ENCODE data around the gene TUBA4B.
"Not testable (repeated sequence)": the region's sequence is repeated elsewhere in the genome, so short reads cannot be mapped to it uniquely, and the experiment has no call there.

TUBA4B gene

DNA sequence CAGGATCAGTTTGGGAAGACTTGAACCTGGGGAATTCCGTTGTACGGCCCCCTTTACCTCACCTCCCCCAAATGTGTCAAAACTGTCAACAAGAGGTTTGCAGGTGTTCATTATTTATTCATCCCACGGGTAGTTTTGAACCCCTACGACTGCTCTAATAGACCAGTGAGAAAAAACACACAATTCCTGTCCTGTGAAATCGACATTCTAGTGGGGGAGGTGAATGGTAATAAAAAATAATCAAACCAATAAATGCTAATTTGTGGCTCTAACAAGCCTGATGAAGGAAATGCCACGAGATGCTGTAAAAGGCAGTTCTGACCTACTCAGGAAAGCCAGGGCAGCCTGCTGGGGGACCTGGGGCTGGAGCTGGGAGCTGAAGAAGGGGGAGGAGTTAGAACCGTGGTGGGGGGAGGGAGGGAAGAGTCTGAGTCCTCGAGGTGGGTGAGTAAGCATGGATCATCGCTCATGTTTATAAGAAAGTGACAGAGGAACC lies 25.7 kb downstream of the TUBA4B start:
- no peak for DNase-seq

DNA sequence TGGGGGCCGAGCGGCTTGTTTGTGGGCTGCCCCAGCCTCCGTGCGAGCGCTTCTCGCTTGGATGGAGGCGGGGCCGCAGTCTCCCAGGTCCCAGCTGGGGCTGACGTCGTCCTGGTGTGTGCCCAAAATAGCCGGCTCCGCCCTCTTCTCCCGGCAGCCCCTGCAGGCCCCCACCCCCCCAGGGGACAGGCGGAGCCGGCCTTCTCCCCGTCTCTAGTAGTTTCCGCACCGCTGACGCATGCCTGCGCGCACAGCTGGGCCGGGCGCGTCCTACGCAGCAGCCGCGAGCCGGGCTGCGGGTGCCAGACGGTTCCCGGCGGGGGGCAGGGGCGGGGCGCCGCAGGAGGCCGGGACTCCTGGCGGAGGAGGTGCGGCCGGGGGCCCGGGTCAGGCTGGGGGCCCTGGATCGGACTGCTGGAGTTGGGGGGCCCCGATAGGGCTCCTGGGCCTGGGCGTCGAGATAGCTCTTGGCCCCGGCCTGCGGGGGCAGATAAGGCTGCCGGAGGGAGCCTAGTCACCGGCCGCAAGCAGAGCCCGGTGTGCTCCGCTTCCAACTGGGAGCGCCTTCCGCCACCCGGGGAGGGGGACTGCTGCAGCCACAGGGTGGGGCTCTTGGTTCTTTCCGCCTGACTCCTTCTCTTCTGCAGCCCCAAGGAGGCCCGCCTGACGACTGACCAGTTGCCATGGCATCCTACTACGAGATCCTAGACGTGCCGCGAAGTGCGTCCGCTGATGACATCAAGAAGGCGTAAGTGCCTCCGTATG lies 26.3 kb downstream of the TUBA4B start, which contains the start of gene DNAJB2:
DNAJB2 (plus strand) TSS at position 216 of the 765 bp plus-strand sequence; CDS start at position 684, 468 bp downstream.
- DNase-seq, result peak; percentile 96

DNA sequence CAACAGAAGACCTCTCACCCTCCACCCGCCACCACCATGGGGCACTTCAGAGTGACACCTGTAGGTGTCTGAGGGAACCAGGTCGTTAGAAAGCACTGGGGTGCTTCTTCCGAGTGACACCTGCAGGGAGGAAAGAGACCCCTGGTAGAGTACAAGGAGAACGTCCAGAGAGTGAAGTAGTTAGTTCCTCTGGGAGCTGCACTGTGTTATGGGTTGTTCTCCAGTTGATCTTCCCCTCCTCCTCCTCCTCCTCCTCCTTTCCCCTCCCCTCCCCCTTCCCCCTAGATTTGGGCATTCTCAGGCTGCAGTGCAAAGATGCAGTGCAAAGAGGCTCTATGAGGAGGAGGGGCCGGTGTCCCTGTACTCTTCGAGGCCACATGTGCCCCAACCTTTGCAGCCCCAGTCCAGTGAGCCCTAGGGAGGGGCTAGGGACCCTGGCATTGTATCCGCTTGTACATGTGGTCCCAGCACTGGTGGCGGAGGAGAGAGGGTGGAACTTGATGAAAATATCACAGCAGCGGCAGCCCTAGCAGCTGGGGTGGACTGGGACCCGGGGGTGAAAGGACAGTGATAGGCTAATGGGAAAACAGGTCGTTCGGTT lies 27.0 kb downstream of the TUBA4B start:
- DNase-seq, result no peak

DNA sequence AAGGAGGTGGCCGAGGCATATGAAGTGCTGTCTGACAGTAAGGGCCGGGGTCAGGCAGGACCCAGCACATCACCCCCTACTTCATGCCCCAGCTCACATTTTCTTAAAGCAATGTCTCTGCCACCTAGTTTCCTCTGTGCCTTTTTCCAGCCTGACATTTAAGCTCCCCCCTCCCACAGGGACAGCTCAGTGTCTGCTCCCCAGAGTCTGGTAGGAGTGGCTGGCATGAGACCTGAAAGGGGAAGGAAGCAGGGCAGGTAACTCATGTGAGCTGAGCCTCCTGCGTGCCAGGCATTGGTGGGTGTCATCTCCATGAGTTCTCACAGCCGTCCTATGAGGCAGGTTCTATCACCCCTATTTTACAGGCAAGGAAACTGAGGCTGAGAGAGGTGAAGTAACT lies 27.6 kb downstream of the TUBA4B start:
- DNase-seq, result no peak

DNA sequence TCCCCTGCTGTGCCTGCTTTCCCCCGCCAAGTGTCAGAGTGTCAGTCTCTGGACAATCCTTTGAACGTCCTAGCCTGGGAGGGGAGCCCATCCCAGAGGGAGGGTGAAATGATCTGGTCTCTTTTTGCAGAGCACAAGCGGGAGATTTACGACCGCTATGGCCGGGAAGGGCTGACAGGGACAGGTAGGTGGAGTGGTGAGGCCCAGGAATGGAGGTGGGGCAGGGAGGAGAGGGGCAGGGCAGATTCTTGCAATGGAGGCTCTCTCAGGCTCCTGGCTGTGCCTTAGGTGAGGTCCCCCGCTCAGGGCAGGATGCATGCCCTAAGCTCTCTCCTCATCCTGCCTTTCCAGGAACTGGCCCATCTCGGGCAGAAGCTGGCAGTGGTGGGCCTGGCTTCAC lies 28.5 kb downstream of the TUBA4B start:
- DNase-seq, result no peak

DNA sequence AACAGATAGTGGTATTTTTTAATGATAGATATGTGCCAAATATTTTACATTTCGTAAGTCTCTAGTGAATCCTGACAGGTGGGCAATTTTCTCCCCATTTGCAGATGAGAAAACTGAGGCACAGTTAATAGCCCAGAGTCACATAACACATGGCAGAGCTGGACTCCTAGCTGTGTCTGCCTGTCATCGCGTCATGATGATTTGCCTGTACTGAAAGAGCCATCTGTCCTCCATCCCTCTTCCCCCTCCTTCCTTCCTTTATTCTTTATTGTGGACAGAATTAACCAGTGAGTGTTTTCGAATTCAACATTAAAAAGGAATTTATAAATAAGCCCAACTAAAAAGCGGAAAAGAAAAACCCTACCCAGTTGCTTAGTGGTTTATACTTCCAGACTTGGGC lies 29.3 kb downstream of the TUBA4B start:
- DNase-seq, result no peak

DNA sequence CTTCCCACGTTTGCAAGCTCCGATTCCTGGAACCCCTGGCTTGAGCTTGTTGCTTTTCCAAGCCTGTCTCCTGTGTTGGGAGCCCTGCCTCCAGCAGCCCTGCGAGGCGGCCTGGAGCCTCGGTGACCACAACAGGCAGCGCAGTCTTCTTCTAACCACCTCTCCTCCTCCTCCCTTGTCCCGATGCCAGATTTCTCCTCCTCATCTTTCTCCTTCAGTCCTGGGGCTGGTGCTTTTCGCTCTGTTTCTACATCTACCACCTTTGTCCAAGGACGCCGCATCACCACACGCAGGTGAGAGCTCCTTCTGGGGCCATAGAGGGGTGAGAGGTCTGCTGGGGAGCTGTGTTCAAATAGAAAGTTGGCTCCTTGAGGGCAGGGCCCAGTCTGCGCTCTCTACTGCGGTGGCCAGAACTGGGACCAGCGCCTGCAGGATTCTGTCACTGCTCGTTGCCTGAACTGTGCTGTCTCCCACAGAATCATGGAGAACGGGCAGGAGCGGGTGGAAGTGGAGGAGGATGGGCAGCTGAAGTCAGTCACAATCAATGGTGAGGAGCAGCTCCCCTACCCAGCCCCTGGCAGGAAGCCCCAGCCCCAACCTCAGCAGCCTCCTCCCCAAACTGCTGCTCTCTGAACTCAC lies 30.0 kb downstream of the TUBA4B start:
- DNase-seq, result no peak

DNA sequence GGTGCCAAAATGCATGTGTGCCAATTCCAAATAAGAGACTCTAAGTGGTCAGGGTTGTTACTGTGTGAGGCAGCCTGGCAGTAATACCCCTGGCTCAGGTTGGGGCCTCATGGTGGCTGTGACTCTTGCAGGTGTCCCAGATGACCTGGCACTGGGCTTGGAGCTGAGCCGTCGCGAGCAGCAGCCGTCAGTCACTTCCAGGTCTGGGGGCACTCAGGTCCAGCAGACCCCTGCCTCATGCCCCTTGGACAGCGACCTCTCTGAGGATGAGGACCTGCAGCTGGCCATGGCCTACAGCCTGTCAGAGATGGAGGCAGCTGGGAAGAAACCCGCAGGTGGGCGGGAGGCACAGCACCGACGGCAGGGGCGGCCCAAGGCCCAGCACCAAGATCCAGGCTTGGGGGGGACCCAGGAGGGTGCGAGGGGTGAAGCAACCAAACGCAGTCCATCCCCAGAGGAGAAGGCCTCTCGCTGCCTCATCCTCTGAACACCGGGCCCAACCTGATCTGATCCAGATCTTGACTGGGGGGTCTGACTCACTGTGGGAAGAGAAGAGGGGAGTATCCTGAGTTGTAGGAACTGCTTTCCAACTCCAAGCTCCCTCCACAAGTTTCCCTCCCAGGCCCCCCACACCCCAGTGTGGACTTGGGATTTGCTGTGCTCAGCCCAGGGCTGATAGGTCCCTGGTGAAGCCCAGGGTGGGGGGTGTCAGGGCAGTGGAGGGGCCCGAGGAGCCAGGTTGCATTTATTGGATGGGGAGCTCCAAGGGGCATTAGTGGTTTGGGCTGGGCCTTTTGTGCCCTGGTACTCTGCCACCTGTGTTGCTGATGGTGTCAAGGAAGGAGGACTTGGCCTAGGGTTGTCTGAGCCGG lies 31.7 kb downstream of the TUBA4B start:
- DNase-seq, result no peak

DNA sequence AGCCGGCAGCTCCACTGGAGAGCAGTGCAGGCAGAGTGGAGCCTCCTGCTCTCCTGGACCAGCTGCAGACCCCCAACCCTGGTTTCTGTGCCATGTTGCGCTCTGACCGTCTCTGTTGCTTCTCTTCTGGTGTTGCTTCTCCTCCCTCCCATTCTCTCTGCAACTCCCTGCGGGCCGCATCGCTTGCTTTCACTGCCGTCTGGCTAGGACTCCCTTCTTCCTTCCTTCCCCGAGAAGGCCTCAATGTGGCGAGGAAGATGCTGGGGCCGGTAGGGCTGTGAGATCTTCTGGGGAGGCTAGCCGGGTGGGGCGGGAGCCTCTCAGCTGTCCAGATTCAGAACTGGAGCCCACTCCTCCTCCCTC lies 32.3 kb downstream of the TUBA4B start:
- DNase-seq, result no peak

DNA sequence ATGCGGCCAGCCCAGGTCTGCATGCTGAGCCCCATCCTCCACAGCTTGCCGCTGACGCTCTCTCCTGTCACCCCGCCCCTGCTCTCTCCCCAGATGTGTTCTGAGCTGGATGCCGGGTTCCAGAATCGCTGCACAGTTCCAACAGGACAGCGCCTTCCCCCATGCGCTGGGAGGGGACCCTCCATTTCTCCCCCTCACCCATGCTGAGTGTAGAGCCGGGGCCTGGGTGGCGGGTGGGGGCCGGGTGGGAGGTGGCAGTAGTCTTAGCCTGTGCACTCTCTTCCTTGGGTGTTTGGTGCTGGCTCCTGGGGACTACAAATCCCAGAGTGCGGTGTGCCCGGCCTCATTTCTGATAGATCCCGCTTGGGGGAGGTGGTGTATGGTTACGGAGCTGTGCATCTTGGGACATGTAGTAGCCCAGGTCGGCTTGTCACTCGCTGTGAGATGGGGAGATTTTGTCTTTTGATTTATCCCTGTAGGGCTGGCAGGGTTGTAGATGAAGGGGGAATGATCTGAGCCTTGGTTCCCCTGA lies 32.9 kb downstream of the TUBA4B start:
- DNase-seq, result no peak

DNA sequence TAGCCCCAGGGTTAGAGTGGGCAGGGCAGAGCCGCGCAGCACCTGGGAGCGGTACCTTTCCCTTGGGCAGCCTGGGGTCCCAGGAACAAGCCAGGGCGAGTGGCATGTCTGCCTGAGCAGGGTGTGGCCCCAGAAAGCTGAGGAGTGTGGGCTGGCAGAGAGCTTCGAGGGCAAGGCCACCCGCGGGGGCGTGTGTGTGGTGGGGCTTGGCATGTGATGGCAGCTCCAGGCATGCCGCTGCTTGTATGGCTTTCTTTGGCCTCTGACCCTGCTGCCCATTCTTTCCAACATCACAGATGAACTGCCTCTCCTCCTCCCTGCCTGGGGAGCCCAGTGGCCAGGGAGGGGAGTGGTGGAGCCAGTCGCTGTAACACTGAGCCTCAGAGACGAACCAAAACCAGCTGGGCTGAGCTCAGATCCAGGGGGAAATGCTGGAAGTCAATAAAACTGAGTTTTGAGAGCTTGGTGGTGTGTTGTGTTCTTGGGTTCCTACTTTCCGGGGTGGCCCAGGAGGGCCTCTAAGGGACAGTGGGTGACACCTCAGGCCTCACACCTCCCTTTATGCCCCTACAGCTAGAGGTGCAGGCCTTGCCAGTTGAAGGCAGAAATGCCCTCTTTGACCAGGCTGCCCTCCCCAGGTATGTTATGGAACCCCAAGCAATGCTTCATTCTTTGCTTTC lies 33.5 kb downstream of the TUBA4B start:
- DNase-seq, result no peak

DNA sequence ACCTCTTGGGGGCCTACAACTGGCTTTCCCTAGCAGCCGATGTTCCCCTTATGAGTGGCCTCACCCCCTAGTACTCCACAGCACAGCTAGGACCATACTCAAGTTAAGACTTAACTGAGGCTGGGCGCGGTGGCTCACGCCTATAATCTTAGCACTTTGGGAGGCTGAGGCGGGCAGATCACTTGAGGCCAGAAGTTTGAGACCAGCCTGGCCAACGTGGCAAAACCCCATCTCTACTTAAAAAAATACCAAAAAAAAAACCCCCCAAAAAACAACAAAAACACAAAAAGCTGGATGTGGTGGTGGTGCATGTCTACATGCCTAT lies 34.0 kb downstream of the TUBA4B start:
- DNase-seq, result not testable (repeated sequence)

DNA sequence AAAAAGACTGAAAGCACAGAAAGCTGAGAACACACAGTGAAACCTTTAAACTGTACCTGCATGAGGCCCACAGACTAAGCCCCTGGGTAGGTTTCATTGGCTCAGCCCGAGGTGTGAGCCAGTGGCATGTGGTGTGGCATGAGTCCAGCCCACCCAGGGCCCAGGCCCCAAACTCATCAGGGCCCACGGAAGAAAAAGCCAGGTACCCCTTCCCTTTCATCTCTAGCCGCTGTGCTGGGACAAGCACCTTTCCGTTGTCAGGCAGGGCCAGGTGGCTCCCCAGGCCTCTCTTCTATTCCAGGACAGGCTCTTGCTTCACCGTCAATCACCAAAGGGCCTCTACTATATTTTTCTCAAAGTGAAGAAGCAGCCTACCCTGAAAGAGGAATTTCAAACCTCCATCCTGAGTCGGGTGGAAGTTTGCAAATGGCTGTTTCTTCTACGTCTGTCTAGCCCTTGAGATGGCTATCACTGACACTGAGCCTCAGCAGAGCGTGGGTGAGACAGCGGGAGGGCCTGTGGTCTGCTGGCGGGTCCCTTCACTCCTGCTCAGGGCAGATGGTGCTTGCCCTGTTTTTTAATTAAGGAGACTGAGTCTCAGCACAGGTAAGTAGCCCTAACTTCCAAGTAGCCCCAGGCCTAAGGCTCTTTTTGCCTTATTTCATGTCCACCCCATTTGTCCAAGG lies 34.7 kb downstream of the TUBA4B start:
- DNase-seq, result no peak

DNA sequence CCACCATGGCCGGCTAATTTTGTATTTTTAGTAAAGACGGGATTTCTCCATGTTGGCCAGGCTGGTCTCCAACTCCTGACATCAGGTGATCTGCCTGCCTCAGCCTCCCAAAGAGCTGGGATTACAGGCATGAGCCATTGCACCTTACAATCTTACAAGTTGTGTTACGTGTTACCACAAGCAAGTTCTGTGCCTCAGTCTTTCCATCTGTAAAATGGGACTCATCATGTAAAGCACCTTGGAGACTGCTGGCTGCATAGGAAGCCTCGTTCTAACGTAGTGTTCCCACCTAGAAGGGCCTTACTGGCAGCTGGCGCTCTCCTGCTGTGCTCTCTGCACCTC lies 36.1 kb downstream of the TUBA4B start:
- no peak for DNase-seq

DNA sequence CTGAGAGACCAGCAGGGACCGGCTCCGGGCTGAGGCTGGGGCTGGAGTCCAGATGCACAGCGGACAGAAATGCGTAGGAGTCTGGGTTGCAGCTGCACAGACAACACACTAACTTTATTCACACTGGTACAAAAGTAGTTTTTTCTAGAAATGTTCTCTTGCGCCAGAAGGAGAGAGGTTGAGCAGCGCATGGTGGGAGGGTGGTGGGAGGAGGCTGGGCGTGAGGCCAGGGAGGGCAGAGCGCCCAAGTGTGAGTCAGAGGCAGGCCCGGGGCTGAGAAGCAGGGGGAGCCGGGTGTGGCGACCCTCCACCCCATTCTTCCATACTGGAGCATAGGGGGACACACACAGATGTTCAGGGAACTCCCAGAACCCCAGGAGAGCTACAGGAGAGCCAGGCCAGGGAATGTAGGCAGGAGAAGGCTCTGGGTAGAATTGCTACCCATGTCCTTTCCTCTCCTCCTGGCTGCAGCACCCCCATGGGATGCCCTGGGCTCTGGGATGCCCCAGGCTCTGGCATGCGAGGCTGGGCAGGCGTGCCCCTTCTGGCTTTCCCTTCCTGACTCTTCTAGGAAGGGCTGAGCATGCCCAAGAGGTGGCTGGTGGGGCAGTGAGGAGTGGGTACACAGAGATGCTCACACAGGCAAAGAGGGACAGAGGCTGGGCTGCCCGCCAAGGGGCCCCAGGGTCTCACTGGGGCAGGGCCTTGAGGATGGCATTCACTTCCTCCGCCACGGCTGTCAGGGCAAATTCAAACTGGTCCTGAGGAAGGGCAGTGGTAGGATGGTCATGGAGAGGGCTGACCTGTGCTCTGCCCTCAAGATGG lies 36.7 kb downstream of the TUBA4B start:
- DNase-seq, result peak; percentile 83

DNA sequence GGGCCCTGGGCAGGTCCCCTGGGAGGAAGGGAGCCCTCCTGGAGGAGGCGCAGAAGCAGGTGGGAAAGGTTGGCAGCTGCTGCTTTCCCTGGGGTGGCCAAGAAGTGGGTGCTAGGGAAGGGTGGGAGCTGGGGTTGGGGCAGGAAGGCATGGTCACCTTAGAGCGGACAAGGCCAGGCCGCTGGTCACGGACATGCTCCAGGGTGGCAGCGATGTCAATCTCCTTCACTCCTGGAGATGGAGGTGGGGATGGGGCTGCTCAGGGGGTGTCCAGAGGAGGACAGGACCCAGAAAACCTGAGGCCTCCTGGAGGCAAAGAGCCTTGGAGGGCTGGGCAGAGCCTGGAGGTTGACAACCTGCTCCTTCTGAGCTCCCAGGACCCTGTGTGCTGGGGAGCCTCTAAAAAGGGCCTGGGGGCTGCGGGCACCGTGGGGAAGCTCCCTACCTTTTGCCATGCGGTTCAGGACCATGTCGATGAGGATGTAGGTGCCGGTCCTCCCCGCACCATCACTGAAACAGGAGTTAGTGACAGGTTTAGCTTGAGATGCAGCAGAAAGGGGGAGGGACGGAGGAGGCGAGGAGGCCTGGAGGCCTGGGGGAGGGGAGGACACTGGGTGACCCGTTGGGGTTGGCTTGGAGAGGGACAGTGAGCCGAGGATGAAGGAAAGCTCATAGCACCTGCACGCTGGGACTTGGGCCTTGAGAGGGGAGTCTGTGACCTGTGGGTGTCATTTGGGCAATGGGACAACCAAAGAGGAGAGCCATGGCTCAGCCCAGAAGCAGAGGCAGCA lies 37.5 kb downstream of the TUBA4B start:
- DNase-seq, result no peak

DNA sequence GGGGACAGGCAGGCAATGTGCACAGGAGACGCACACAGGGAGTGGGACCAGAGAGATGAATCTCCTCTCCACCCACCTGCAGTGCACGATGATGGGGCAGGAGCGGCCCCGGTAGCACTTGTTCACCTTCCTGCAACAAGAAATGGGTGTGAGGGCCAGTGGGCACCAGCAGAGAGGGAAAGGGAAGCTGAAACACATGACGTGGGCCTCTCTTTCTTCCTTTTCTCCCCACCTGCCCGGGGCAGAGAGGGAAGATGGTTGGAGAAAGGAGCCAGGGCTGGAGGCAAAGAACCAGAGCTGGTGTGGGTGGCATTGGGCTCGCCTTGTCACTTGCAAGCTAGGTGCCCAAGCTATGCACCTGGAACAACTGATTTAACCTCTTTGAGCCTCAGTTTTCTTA lies 38.4 kb downstream of the TUBA4B start:
- DNase-seq, result no peak

DNA sequence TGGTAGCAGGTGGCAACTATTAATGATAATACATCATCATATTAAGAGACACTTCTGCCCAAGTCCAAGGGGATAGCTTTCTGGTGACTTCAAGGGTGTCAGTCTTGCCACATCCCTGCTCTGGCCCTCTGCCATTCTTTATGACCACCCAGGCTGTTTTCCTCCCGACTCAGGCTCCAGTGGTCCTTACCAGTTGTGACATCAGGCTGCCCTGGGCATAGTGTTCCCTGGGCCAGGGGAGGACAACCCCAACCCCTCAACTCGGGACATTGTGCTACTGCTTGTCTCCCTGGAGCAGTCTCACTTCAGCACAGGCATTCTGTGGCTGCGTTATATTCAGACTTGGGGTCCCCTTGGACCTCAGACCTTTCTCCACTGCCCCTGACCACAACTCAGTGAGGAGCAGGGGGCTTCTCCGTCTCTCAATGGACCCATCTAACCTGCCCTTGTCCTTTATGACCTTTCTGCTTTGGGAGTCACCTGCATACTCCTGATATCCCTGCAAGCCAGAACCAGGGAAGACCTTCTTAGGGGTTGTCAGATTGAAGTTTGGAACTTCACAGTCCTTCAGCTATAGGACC lies 39.0 kb downstream of the TUBA4B start:
- DNase-seq, result no peak

DNA sequence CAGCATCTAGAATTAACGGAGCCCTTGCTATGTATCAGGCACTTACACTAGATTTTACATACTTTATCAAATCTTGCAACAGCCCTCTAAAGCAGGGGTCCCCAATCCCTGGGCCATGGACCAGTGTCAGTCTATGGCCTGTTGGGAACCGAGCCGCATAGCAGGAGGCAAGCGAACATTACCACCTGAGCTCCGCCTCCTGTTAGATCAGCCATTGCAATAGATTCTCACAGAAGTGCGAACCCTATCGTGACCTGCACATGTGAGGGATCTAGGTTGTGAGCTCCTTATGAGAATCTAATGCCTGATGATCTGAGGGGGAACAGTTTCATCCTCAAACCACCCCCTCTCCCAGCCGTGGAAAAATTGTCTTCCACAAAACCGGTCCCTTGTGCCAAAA lies 39.6 kb downstream of the TUBA4B start:
- no peak for DNase-seq

DNA sequence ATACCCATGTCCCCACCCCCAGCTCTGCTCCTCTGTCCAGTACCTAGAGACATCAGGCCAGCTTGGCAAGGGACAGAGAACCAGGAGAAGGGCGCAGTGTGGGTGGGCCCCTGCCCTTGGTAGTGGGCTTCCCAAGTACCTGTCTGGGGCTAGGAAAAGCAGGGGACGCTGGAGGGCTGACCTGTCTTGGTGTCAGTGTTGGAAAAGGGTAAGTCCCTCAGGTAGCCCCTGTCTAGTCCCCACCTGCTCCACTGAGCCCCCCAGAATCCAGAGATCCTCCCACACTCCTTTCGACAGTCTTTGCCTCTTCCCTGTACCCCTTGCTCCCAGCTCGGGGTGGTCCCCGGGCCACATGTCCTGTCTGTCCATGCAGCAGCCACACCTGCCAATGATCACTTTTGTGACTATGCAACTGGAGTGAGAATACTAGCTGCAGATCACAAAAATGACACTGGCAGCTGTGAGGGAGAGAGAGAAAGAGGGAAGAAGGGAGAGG lies 40.7 kb downstream of the TUBA4B start:
- no peak for DNase-seq

Measured in NCI-H1694 (cell line).